HepG2 (cell line): ENCODE results near the gene CHD9. TPM values are rescaled to one million over a fixed set of nuclear protein-coding genes. Genes with fewer than 3 reads are reported as not detected.

ENCODE experiments used
- CBX5 ChIP-seq: sonication (generic); formaldehyde crosslinking; IDR thresholded peaks from 2 replicates; pipeline ENCODE4 v1.4.0; 2020; ENCODE audit warnings: missing genetic modification reagents, borderline replicate concordance
- ELF4 ChIP-seq: sonication (generic); formaldehyde crosslinking; IDR thresholded peaks from 2 replicates; pipeline ENCODE4 v1.5.0; 2020; ENCODE audit warnings: missing genetic modification reagents, mild to moderate bottlenecking, moderate library complexity, borderline replicate concordance
- ETV5 ChIP-seq: IDR thresholded peaks from 2 replicates; pipeline ENCODE4 v1.6.1; 2018; ENCODE audit warnings: missing biosample characterization, missing genetic modification reagents, inconsistent platforms, borderline replicate concordance
- FOXM1 ChIP-seq: sonication (generic); formaldehyde crosslinking; IDR thresholded peaks from 2 replicates; pipeline ENCODE4 v1.5.0; 2020; ENCODE audit warnings: missing genetic modification reagents
- MED13 ChIP-seq: sonication (generic); formaldehyde crosslinking; IDR thresholded peaks from 2 replicates; pipeline ENCODE4 v1.5.0; 2020; ENCODE audit warnings: missing genetic modification reagents
- NR1H2 ChIP-seq: sonication (generic); formaldehyde crosslinking; IDR thresholded peaks from 2 replicates; pipeline ENCODE4 v1.8.1; 2022; ENCODE audit warnings: low read depth, missing genetic modification reagents, borderline replicate concordance
- SIX4 ChIP-seq: sonication (generic); formaldehyde crosslinking; IDR thresholded peaks from 2 replicates; pipeline ENCODE4 v1.4.0; 2020; ENCODE audit warnings: missing genetic modification reagents
- ZKSCAN5 ChIP-seq: sonication (generic); formaldehyde crosslinking; IDR thresholded peaks from 2 replicates; pipeline ENCODE4 v1.5.1; 2020; ENCODE audit warnings: mild to moderate bottlenecking, missing genetic modification reagents
- ZNF10 ChIP-seq: sonication (generic); formaldehyde crosslinking; IDR thresholded peaks from 2 replicates; pipeline ENCODE4 v1.4.0; 2020; ENCODE audit warnings: mild to moderate bottlenecking, low read depth, missing genetic modification reagents, borderline replicate concordance
- ZNF274 ChIP-seq: sonication (generic); formaldehyde crosslinking; IDR thresholded peaks from 2 replicates; pipeline ENCODE4 v1.5.1; 2020; ENCODE audit warnings: mild to moderate bottlenecking, missing genetic modification reagents
- ZNF616 ChIP-seq: sonication (generic); formaldehyde crosslinking; IDR thresholded peaks from 2 replicates; pipeline ENCODE4 v1.5.0; 2020; ENCODE audit warnings: low read depth, mild to moderate bottlenecking, missing genetic modification reagents
- ZNF660 ChIP-seq: sonication (generic); formaldehyde crosslinking; IDR thresholded peaks from 2 replicates; pipeline ENCODE4 v1.5.1; 2020; ENCODE audit warnings: mild to moderate bottlenecking, low read depth, missing genetic modification reagents, borderline replicate concordance
- ZNF749 ChIP-seq: sonication (generic); formaldehyde crosslinking; IDR thresholded peaks from 2 replicates; pipeline ENCODE4 v1.8.0; 2022; ENCODE audit warnings: mild to moderate bottlenecking, missing genetic modification reagents, moderate library complexity, borderline replicate concordance
- ZNF790 ChIP-seq: sonication (generic); formaldehyde crosslinking; IDR thresholded peaks from 2 replicates; pipeline ENCODE4 v1.8.0; 2022; ENCODE audit warnings: missing genetic modification reagents, mild to moderate bottlenecking, borderline replicate concordance
- polyA plus RNA-seq, 8 experiments: library from polyadenylated mRNA; depleted of rRNA in 3 of 8; stranded (reverse) in 7 of 8; unstranded in 1 of 8; fragments of >200 nt; fragmentation: Illumina TruSeq in 4 of 8; extraction: Trizol in 4 of 8; gene quantifications; 2 replicates each; pipeline versions ENCODE4 v1.2.1 to v1.2.3, GENCODE V29; 2011 to 2016; ENCODE audit warnings: low read depth in 4 of 8, missing spikeins in 1 of 8, mixed read lengths in 1 of 8; ENCODE audit not compliant: insufficient read depth in 1 of 8
- total RNA-seq, 5 experiments: library from RNA; depleted of rRNA; stranded (reverse); fragments of >200 nt; fragmentation: Illumina TruSeq; extraction: Trizol; gene quantifications; 2 replicates each; pipeline ENCODE4 v1.2.3, GENCODE V29; 2016; ENCODE audit warnings: low read depth in 1 of 5
- TF ChIP-seq, protein P1 (sequence below): sonication (generic); formaldehyde crosslinking; IDR thresholded peaks from 2 replicates; pipeline ENCODE4 v1.5.0; 2020; ENCODE audit warnings: missing genetic modification reagents
- TF ChIP-seq, protein P2 (sequence below): sonication (generic); formaldehyde crosslinking; IDR thresholded peaks from 2 replicates; pipeline ENCODE4 v1.8.0; 2022; ENCODE audit warnings: mild to moderate bottlenecking, missing genetic modification reagents, moderate library complexity
- TF ChIP-seq, protein P3 (sequence below): sonication (generic); formaldehyde crosslinking; IDR thresholded peaks from 2 replicates; pipeline ENCODE4 v1.8.1; 2023; ENCODE audit warnings: mild to moderate bottlenecking, moderate library complexity, missing genetic modification reagents
- TF ChIP-seq, protein P4 (sequence below): sonication (generic); formaldehyde crosslinking; IDR thresholded peaks from 2 replicates; pipeline ENCODE4 v1.4.0; 2020; ENCODE audit warnings: missing genetic modification reagents
- TF ChIP-seq, protein P5 (sequence below): sonication (generic); formaldehyde crosslinking; IDR thresholded peaks from 2 replicates; pipeline ENCODE4 v1.5.0; 2020; ENCODE audit warnings: mild to moderate bottlenecking, missing genetic modification reagents, moderate library complexity

The CHD9 gene
- total and polyA plus RNA-seq, 2 of the 13 experiments (the other 11 are each of a cell fraction or from before 2014, with no cell fraction given), result 23.4 to 27.7 TPM

DNA sequence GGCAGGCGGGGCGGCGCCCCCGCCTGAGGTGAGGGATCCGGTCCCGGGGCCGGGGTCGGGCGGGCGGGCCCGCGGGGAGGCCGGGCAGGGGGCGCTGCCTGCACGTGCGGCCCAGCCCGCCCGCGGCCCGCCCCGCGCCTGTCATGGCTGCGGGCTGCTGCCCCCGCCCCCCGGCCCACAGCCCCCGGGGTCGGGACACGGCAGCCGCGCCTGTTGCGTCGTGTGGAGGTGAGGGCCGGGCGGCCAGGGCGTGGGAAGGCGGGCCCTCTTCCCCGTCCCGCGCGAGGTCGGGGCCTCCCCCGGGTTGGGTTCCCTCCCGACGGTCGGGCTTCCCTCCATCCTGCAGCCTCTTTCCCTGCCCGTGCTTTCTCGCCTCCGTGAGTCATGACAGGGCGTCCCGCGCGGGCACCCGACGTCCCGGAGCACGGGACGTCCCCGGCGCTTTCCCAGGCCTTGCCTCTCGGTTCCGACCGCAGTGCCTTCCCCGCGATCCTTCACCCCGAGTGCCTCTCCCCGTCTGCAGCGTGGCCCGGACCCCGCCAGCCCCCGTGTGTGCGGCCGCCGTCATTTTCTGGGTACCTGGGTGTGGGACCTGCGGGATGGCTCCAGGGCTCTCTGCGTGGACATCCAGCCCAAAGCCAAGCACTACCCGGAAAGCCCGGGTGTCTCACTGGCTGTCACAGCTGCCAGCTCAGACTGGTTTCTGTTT is 76.7 kb downstream of the CHD9 start (continued):
- TF ChIP-seq, protein P1, sequence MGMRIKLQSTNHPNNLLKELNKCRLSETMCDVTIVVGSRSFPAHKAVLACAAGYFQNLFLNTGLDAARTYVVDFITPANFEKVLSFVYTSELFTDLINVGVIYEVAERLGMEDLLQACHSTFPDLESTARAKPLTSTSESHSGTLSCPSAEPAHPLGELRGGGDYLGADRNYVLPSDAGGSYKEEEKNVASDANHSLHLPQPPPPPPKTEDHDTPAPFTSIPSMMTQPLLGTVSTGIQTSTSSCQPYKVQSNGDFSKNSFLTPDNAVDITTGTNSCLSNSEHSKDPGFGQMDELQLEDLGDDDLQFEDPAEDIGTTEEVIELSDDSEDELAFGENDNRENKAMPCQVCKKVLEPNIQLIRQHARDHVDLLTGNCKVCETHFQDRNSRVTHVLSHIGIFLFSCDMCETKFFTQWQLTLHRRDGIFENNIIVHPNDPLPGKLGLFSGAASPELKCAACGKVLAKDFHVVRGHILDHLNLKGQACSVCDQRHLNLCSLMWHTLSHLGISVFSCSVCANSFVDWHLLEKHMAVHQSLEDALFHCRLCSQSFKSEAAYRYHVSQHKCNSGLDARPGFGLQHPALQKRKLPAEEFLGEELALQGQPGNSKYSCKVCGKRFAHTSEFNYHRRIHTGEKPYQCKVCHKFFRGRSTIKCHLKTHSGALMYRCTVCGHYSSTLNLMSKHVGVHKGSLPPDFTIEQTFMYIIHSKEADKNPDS (CRISPR knock-in tag), result no peak
- TF ChIP-seq ZNF660 (CRISPR knock-in tag) (no peak), ETV5 (CRISPR knock-in tag) (peak; percentile 11; the same call in 1 of the 2 replicates), ZKSCAN5 (CRISPR knock-in tag) (no peak), MED13 (0 out of 2 replicates have a peak, but pooled peaks have one; percentile 27), ZNF790 (no peak), ELF4 (CRISPR knock-in tag) (no peak), ZNF10 (CRISPR knock-in tag) (no peak), SIX4 (no peak), ZNF274 (CRISPR knock-in tag) (peak; percentile 80; the same call in 1 of the 2 replicates), ZNF749 (CRISPR knock-in tag) (0 out of 2 replicates have a peak, but pooled peaks have one; percentile 51), NR1H2 (no peak), ZNF616 (CRISPR knock-in tag) (no peak), FOXM1 (CRISPR knock-in tag) (no peak; the same call in 1 of the 2 replicates), CBX5 (CRISPR knock-in tag) (0 out of 2 replicates have a peak, but pooled peaks have one; percentile 32)
- TF ChIP-seq, protein P2, sequence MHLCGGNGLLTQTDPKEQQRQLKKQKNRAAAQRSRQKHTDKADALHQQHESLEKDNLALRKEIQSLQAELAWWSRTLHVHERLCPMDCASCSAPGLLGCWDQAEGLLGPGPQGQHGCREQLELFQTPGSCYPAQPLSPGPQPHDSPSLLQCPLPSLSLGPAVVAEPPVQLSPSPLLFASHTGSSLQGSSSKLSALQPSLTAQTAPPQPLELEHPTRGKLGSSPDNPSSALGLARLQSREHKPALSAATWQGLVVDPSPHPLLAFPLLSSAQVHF, result no peak
- TF ChIP-seq, protein P3, sequence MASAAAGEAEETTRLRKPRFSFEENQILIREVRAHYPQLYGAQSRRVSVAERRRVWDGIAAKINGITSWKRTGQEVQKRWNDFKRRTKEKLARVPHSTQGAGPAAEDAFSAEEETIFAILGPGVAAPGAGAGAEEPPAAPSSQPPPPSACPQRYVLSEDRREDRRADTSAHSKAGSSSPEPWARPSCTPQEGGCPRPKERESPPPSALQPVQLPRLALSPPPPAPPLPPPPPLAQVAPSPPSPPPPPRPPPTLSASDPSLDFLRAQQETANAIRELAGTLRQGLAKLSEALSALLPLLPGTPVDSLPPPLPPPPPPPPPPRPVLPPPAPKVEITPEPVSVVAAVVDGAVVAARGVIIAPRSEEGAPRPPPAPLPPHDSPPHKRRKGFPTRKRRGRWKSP (CRISPR knock-in tag), result peak; percentile 31; the same call in 1 of the 2 replicates
- TF ChIP-seq, protein P4, sequence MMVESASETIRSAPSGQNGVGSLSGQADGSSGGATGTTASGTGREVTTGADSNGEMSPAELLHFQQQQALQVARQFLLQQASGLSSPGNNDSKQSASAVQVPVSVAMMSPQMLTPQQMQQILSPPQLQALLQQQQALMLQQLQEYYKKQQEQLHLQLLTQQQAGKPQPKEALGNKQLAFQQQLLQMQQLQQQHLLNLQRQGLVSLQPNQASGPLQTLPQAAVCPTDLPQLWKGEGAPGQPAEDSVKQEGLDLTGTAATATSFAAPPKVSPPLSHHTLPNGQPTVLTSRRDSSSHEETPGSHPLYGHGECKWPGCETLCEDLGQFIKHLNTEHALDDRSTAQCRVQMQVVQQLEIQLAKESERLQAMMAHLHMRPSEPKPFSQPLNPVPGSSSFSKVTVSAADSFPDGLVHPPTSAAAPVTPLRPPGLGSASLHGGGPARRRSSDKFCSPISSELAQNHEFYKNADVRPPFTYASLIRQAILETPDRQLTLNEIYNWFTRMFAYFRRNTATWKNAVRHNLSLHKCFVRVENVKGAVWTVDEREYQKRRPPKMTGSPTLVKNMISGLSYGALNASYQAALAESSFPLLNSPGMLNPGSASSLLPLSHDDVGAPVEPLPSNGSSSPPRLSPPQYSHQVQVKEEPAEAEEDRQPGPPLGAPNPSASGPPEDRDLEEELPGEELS (CRISPR knock-in tag), result 0 out of 2 replicates have a peak, but pooled peaks have one; percentile 17
- TF ChIP-seq, protein P5, sequence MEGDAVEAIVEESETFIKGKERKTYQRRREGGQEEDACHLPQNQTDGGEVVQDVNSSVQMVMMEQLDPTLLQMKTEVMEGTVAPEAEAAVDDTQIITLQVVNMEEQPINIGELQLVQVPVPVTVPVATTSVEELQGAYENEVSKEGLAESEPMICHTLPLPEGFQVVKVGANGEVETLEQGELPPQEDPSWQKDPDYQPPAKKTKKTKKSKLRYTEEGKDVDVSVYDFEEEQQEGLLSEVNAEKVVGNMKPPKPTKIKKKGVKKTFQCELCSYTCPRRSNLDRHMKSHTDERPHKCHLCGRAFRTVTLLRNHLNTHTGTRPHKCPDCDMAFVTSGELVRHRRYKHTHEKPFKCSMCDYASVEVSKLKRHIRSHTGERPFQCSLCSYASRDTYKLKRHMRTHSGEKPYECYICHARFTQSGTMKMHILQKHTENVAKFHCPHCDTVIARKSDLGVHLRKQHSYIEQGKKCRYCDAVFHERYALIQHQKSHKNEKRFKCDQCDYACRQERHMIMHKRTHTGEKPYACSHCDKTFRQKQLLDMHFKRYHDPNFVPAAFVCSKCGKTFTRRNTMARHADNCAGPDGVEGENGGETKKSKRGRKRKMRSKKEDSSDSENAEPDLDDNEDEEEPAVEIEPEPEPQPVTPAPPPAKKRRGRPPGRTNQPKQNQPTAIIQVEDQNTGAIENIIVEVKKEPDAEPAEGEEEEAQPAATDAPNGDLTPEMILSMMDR (CRISPR knock-in tag), result no peak; the same call in 1 of the 2 replicates
